Smooth muscle cell (in vitro differentiated cells): Measurements from ENCODE around the gene CAPN5. TPM values are rescaled to one million over a fixed set of nuclear protein-coding genes. Genes with fewer than 3 reads are reported as not detected.
"Not testable (repeated sequence)": the region's sequence is repeated elsewhere in the genome, so short reads cannot be mapped to it uniquely, and the experiment has no call there.

ENCODE experiments used
- DNase-seq: peaks from one replicate; lab custom pipeline; 2025; ENCODE audit not compliant: unreplicated experiment; lab: John Stamatoyannopoulos, UW
- H2AFZ ChIP-seq: fragments of 200-600 bp; sonication (generic); 2 replicates; pipeline ENCODE4 v1.6.0; 2016; ENCODE audit warnings: antibody characterized with exemption, low read depth, mild to moderate bottlenecking
- H3F3A ChIP-seq: fragments of 200-600 bp; sonication (generic); 2 replicates; pipeline ENCODE4 v1.6.0; 2017; ENCODE audit warnings: antibody characterized with exemption, low read depth
- H3K27ac ChIP-seq: fragments of 200-600 bp; sonication (generic); 2 replicates; pipeline ENCODE4 v1.5.1; 2016; ENCODE audit warnings: low read depth, mild to moderate bottlenecking
- H3K27me3 ChIP-seq: fragments of 200-600 bp; sonication (generic); 2 replicates; pipeline ENCODE4 v1.6.1; 2016; ENCODE audit warnings: low read depth, mild to moderate bottlenecking
- H3K36me3 ChIP-seq: fragments of 200-600 bp; sonication (generic); 2 replicates; pipeline ENCODE4 v1.5.1; 2016; ENCODE audit warnings: low read depth
- H3K4me1 ChIP-seq: fragments of 200-600 bp; sonication (generic); 2 replicates; pipeline ENCODE4 v1.5.1; 2016; ENCODE audit warnings: low read depth
- H3K4me2 ChIP-seq: fragments of 200-600 bp; sonication (generic); 2 replicates; pipeline ENCODE4 v1.6.0; 2016; ENCODE audit warnings: mild to moderate bottlenecking
- H3K4me3 ChIP-seq: fragments of 200-600 bp; sonication (generic); 2 replicates; pipeline ENCODE4 v1.5.1; 2016; ENCODE audit warnings: mild to moderate bottlenecking
- H3K79me2 ChIP-seq: fragments of 200-600 bp; sonication (generic); 2 replicates; pipeline ENCODE4 v1.6.0; 2016; ENCODE audit warnings: low read depth, mild to moderate bottlenecking
- H3K9ac ChIP-seq: fragments of 200-600 bp; sonication (generic); 2 replicates; pipeline ENCODE4 v1.6.0; 2016; ENCODE audit warnings: low read depth
- H3K9me3 ChIP-seq: fragments of 200-600 bp; sonication (generic); replicated peaks from 2 replicates; pipeline ENCODE4 v1.5.1; 2016; ENCODE audit warnings: low read depth
- H4K20me1 ChIP-seq: fragments of 200-600 bp; sonication (generic); 2 replicates; pipeline ENCODE4 v1.6.0; 2016; ENCODE audit warnings: low read depth
- WGBS: methylation state at CpG from one replicate; pipeline ENCODE4 v1.1.7; 2016; ENCODE audit warnings: low lambda C conversion rate; 5-methylcytosine and 5-hydroxymethylcytosine counted together
- polyA plus RNA-seq: library from polyadenylated mRNA; unstranded; fragments of >200 nt; fragmentation: Nextera tagmentation; extraction: Ambion mirVana; gene quantifications from 2 replicates; pipeline ENCODE4 v1.2.1, GENCODE V29; 2016
- total RNA-seq: library from RNA; depleted of rRNA; stranded (reverse); fragments of >200 nt; gene quantifications from 2 replicates; pipeline ENCODE4 v1.2.3, GENCODE V29; 2014
- TF ChIP-seq, protein P1 (sequence below): fragments of 200-600 bp; sonication (generic); IDR thresholded peaks from 2 replicates; pipeline ENCODE4 v1.5.1; 2017; ENCODE audit warnings: borderline replicate concordance, mild to moderate bottlenecking, antibody characterized with exemption; ENCODE audit not compliant: insufficient read depth, poor library complexity, severe bottlenecking

The CAPN5 gene
- total and polyA plus RNA-seq, 2 experiments from 2014 or later: 15.5 to 23.1 TPM

DNA sequence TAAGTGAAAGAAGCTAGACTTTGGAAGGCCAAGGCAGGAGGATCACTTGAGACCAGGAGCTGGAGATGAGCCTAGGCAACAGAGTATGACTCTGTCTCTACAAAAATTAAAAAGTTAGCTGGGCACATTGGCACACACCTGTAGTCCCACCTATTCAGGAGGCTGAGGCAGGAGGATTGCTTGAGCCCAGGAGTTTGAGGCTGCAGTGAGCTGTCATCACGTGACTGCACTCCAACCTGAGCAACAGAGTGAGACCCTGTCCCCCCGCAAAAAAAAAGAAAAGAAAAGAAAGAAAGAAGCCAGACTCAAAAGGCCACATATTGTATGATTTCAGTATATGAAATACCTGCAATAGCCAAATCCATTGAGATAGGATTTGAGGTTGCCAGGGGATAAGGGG is 7.9 kb upstream of the CAPN5 start:
- Histone ChIP-seq H3F3A (no peaks in the 10 kb centered on the region), H3K27ac (no peak overlapping the region), H3K27me3 (no peaks in the 10 kb centered on the region), H2AFZ (no peak overlapping the region), H3K9ac (no peak overlapping the region), H3K36me3 (no peaks in the 10 kb centered on the region), H3K79me2 (no peaks in the 10 kb centered on the region), H3K4me2 (no peak overlapping the region), H3K4me1 (no peaks in the 10 kb centered on the region), H3K4me3 (no peak overlapping the region), H4K20me1 (no peaks in the 10 kb centered on the region), H3K9me3 (no peaks in the 10 kb centered on the region)
- DNase-seq: no peak
- WGBS: 88% methylated on average over 2 of the region's 2 CpGs
- TF ChIP-seq, protein P1, sequence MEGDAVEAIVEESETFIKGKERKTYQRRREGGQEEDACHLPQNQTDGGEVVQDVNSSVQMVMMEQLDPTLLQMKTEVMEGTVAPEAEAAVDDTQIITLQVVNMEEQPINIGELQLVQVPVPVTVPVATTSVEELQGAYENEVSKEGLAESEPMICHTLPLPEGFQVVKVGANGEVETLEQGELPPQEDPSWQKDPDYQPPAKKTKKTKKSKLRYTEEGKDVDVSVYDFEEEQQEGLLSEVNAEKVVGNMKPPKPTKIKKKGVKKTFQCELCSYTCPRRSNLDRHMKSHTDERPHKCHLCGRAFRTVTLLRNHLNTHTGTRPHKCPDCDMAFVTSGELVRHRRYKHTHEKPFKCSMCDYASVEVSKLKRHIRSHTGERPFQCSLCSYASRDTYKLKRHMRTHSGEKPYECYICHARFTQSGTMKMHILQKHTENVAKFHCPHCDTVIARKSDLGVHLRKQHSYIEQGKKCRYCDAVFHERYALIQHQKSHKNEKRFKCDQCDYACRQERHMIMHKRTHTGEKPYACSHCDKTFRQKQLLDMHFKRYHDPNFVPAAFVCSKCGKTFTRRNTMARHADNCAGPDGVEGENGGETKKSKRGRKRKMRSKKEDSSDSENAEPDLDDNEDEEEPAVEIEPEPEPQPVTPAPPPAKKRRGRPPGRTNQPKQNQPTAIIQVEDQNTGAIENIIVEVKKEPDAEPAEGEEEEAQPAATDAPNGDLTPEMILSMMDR: no peak

DNA sequence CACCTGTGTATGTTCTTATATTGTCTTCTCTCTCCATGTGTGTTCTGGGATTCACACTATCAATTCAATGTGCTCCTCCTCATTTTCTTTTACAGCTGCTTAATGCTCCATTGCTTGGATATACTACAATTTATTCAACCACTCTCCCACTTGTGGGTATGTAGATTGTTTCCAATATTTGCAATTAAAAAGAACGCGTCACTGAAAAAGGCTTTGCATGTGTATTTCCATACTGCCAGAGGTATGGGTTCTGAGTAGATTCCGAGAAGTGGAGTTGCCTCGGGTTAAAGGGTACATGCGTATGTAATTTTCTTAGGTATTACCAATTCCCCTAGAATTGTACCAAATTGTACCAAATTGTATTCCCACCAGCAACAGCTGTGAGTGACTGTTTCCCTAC is 7.0 kb upstream of the CAPN5 start:
- WGBS: 76% methylated on average over 5 of the region's 5 CpGs
- H3K79me2 ChIP-seq: no peaks in the 10 kb centered on the region
- no peak overlapping the region for H3K27ac ChIP-seq

DNA sequence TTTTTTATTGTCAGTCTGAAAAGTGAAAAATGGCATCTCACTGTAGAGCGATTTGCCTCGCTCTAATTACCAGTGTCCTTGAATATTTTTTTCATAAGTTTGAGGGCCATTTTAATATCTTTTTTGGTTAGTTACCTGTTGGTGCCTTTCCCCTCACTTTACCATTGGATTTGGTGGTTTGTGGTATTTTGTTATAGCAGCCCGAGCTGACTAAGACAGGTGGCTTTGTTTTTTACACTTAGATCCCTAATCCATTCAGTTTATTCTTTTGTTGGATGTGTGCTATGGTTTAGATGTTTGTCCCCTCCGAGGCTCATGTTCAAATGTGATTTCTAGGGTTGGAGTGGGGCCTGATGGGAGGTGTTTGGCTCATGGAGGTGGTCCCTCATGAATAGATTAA is 6.5 kb upstream of the CAPN5 start:
- Histone ChIP-seq H3K4me3 (no peak overlapping the region), H3F3A (no peaks in the 10 kb centered on the region), H3K79me2 (no peaks in the 10 kb centered on the region), H2AFZ (no peak overlapping the region), H3K4me2 (no peak overlapping the region), H3K36me3 (no peaks in the 10 kb centered on the region), H3K27me3 (no peaks in the 10 kb centered on the region), H3K9me3 (no peaks in the 10 kb centered on the region), H4K20me1 (no peaks in the 10 kb centered on the region), H3K27ac (no peak overlapping the region), H3K4me1 (no peaks in the 10 kb centered on the region), H3K9ac (no peak overlapping the region)
- no peak for DNase-seq
- WGBS: 85% methylated on average over 4 of the region's 4 CpGs
- TF ChIP-seq, protein P1: no peak

More for the DNA sequence above, 7.0 kb upstream of the CAPN5 start:
- no peaks in the 10 kb centered on the region for H3K4me1 ChIP-seq
- no peaks in the 10 kb centered on the region for H3F3A ChIP-seq
- H3K4me2 ChIP-seq: no peak overlapping the region
- H4K20me1 ChIP-seq: no peaks in the 10 kb centered on the region
- H3K9me3 ChIP-seq: no peaks in the 10 kb centered on the region
- H3K9ac ChIP-seq: no peak overlapping the region
- no peak for DNase-seq
- no peak overlapping the region for H2AFZ ChIP-seq
- no peak overlapping the region for H3K4me3 ChIP-seq
- H3K27me3 ChIP-seq: no peaks in the 10 kb centered on the region
- TF ChIP-seq, protein P1: no peak
- no peaks in the 10 kb centered on the region for H3K36me3 ChIP-seq

DNA sequence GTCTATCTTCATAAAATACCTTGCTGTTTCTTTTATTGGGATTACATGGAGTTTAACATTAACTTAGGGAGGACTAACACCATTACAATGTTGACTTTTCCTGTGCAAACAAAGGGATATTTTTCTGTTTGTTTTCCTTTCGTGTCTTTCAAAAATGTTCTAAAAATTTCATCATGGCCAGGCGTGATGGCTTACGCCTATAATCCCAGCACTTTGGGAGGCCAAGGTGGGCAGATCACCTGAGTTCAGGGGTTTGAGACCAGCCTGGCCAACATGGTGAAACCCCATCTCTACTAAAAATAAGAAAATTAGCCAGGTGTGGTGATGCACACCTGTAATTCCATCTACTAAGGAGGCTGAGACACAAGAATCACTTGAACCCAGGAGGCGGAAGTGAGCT is 5.5 kb upstream of the CAPN5 start:
- H3K4me3 ChIP-seq, DNase-seq, H3K27ac ChIP-seq, H3K4me1 ChIP-seq, H3K27me3 ChIP-seq, H3K4me2 ChIP-seq, H4K20me1 ChIP-seq, H3K9ac ChIP-seq, H3F3A ChIP-seq, H3K9me3 ChIP-seq, H3K36me3 ChIP-seq, H3K79me2 ChIP-seq, H2AFZ ChIP-seq: not testable (repeated sequence)
- 83% methylated on average over 4 of the region's 4 CpGs for WGBS
